HL-60 (cell line): Measurements from ENCODE around the gene DACT2.

Experiments used
- DNase-seq, 2 experiments: peaks; one replicate each; pipeline ENCODE4 v3.0.0-alpha.2; 2010 to 2020; ENCODE audit warnings: low read depth in 1 of 2, low spot score in 1 of 2
- H3K27ac ChIP-seq: fragments of 250-450 bp; sonication (Bioruptor Pico); replicated peaks from 2 replicates; pipeline ENCODE4 v1.5.1; 2020; ENCODE audit warnings: mild to moderate bottlenecking, moderate library complexity
- H3K27me3 ChIP-seq: fragments of 250-450 bp; sonication (Bioruptor Pico); 2 replicates; pipeline ENCODE4 v1.5.1; 2021; ENCODE audit warnings: mild to moderate bottlenecking, moderate library complexity; ENCODE audit not compliant: insufficient read depth, poor library complexity, severe bottlenecking
- H3K4me3 ChIP-seq: replicated peaks from 2 replicates; pipeline ENCODE4 v1.5.1; 2011; ENCODE audit warnings: mild to moderate bottlenecking, control low read depth, low read length; ENCODE audit not compliant: insufficient read depth
- GABPA ChIP-seq: IDR thresholded peaks from 2 replicates; pipeline ENCODE4 v1.6.1; 2012; ENCODE audit warnings: low read depth
- POLR2AphosphoS5 ChIP-seq: IDR thresholded peaks from 2 replicates; pipeline ENCODE4 v1.6.1; 2012; ENCODE audit warnings: low read depth
- SPI1 ChIP-seq: IDR thresholded peaks from 2 replicates; pipeline ENCODE4 v1.6.1; 2012; ENCODE audit warnings: low read depth, mild to moderate bottlenecking, borderline replicate concordance
- TF ChIP-seq, protein P1 (sequence below): IDR thresholded peaks from one replicate; pipeline ENCODE4 v1.5.1; 2011; ENCODE audit warnings: low read length, control low read depth, inconsistent platforms; ENCODE audit not compliant: insufficient read depth
- TF ChIP-seq, protein P2 (sequence below): IDR thresholded peaks from 2 replicates; pipeline ENCODE4 v1.6.1; 2012; ENCODE audit warnings: low read depth; ENCODE audit not compliant: insufficient replicate concordance

DACT2 gene

DNA sequence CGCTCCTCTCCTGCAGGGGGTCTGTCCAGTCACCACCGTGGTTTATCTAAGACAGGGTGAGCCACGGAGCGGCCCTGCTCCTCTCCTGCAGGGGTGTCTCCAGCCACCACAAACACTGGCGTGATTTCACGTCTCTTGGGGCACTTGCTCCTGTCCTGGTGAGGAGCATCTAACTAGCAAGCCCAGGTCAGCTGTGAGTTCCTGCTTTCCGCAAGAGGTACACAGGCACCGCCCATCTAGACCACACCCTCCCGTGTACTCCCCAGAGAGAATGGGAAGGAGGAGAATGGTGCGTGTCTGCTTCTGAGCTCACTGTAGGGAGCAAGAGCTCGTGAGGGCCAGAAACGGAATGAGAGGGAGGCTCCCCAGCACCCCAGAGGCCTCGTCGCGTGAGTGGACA is 40.7 kb downstream of the DACT2 start:
- no peak for DNase-seq
- no peak overlapping the region for H3K4me3 ChIP-seq
- no peak overlapping the region for H3K27ac ChIP-seq
- TF ChIP-seq, protein P1, sequence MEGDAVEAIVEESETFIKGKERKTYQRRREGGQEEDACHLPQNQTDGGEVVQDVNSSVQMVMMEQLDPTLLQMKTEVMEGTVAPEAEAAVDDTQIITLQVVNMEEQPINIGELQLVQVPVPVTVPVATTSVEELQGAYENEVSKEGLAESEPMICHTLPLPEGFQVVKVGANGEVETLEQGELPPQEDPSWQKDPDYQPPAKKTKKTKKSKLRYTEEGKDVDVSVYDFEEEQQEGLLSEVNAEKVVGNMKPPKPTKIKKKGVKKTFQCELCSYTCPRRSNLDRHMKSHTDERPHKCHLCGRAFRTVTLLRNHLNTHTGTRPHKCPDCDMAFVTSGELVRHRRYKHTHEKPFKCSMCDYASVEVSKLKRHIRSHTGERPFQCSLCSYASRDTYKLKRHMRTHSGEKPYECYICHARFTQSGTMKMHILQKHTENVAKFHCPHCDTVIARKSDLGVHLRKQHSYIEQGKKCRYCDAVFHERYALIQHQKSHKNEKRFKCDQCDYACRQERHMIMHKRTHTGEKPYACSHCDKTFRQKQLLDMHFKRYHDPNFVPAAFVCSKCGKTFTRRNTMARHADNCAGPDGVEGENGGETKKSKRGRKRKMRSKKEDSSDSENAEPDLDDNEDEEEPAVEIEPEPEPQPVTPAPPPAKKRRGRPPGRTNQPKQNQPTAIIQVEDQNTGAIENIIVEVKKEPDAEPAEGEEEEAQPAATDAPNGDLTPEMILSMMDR = no peak
- TF ChIP-seq SPI1 = no peak
- no peak for TF ChIP-seq POLR2AphosphoS5
- TF ChIP-seq, protein P2, sequence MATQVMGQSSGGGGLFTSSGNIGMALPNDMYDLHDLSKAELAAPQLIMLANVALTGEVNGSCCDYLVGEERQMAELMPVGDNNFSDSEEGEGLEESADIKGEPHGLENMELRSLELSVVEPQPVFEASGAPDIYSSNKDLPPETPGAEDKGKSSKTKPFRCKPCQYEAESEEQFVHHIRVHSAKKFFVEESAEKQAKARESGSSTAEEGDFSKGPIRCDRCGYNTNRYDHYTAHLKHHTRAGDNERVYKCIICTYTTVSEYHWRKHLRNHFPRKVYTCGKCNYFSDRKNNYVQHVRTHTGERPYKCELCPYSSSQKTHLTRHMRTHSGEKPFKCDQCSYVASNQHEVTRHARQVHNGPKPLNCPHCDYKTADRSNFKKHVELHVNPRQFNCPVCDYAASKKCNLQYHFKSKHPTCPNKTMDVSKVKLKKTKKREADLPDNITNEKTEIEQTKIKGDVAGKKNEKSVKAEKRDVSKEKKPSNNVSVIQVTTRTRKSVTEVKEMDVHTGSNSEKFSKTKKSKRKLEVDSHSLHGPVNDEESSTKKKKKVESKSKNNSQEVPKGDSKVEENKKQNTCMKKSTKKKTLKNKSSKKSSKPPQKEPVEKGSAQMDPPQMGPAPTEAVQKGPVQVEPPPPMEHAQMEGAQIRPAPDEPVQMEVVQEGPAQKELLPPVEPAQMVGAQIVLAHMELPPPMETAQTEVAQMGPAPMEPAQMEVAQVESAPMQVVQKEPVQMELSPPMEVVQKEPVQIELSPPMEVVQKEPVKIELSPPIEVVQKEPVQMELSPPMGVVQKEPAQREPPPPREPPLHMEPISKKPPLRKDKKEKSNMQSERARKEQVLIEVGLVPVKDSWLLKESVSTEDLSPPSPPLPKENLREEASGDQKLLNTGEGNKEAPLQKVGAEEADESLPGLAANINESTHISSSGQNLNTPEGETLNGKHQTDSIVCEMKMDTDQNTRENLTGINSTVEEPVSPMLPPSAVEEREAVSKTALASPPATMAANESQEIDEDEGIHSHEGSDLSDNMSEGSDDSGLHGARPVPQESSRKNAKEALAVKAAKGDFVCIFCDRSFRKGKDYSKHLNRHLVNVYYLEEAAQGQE = no peak
- no peak for TF ChIP-seq GABPA
- H3K27me3 ChIP-seq = no peaks in the 10 kb centered on the region

DNA sequence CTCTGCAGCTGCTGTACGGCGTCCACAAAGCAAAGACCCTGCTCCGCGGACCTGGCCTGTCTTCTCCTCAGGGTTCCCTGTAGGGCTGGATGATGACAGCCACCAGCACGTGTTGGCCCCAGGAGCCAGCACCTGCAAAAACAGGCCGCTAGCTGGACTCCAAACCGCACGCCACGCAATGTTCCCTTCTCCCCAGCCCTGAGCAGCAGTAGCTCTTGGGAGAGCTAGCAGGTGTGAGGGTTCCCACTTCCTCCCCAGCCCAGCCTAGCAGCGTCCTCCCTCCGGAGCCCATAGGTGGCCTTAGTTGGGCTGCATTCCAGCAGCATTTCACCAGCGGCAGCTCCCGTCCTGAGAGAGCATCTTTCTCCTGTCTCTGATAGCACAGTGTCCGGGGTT is 42.3 kb downstream of the DACT2 start:
- no peak for DNase-seq
- Histone ChIP-seq H3K4me3 (no peak overlapping the region), H3K27ac (no peak overlapping the region), H3K27me3 (no peaks in the 10 kb centered on the region)
- TF ChIP-seq SPI1 (no peak), GABPA (no peak), POLR2AphosphoS5 (no peak)
- TF ChIP-seq, protein P1 = no peak
- TF ChIP-seq, protein P2 = no peak

DNA sequence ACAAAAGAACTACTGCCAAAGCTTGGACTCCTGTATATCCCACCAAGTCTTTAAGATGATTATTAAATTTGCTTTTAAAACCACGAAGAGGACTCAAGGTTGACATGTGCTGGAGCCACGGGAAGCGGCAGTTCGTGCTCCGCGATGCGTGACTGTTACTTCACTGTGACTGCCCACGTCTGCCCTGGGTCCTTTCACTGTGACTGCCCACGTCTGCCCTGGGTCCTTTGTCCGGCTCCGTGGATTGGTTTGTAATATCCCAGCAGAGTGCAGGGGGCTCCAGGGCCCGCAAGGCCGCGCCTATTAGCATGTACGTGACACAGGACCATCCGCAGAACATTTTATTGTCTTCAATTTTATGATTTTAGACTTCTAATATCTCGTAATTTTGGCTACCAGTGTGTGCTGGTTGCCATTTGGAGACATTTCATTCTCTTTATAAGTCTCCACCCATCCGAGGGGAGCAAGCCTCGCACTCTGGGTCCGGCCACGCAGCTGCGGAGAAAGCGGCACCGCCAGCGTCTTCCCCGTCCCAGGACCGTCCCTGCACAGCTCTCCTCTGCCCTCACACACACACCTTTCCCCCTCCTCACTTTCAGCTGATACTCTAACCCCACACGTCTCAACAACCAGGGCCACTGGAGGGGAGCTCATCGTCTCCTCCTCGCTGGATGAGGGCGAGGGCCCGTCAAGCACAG is 42.9 kb downstream of the DACT2 start:
- Histone ChIP-seq H3K4me3 (no peak overlapping the region), H3K27me3 (no peaks in the 10 kb centered on the region), H3K27ac (no peak overlapping the region)
- DNase-seq = no peak
- TF ChIP-seq, protein P1 = no peak
- TF ChIP-seq, protein P2 = no peak
- TF ChIP-seq POLR2AphosphoS5 (no peak), SPI1 (no peak), GABPA (no peak)
